Panc1 (cell line): ENCODE measurements around the gene THUMPD1.

ENCODE experiments used
- POLR2AphosphoS5 ChIP-seq: IDR thresholded peaks from 2 replicates; pipeline ENCODE4 v1.6.1; 2012; ENCODE audit warnings: mild to moderate bottlenecking, low read depth, low read length, moderate library complexity
- REST ChIP-seq, 2 experiments: IDR thresholded peaks; 2 replicates each; pipeline ENCODE4 v1.6.1; 2011 to 2012; ENCODE audit warnings: low read depth in 2 of 2, control low read depth in 1 of 2, low read length in 1 of 2, mild to moderate bottlenecking in 1 of 2, moderate library complexity in 1 of 2; ENCODE audit not compliant: insufficient read depth in 1 of 2
- SIN3A ChIP-seq: IDR thresholded peaks from 2 replicates; pipeline ENCODE4 v1.6.1; 2012; ENCODE audit warnings: low read depth, mild to moderate bottlenecking, low read length, moderate library complexity, borderline replicate concordance; ENCODE audit not compliant: insufficient read depth
- TF ChIP-seq, protein P1 (sequence below): fragments of 450-650 bp; IDR thresholded peaks from 2 replicates; pipeline ENCODE4 v1.5.1; 2017; ENCODE audit warnings: mild to moderate bottlenecking

DNA sequence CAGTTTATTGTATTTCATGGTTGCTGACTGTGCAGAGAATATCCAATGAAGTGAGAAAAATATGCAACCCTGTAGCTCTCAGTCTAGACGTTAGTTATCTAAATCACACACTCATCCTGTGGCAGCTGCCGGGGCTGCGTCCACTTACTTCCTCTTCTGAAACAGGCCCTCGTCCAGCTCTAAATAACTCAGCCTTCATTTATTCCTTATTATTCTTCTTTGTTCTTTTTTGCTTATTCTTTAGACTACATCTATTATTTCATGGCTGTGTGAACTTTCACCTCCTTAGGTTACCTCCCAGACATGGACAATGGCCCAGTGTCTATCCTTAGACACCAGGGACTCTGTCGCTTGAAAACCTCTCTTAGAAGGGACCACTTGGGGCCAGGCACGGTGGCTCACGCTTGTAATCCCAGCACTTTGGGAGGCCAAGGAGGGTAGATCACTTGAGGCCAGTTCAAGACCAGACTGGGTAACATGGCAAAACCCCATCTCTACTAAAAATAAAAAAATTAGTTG, 3.4 kb upstream of the THUMPD1 start:
- TF ChIP-seq POLR2AphosphoS5: no peak
- TF ChIP-seq, protein P1, sequence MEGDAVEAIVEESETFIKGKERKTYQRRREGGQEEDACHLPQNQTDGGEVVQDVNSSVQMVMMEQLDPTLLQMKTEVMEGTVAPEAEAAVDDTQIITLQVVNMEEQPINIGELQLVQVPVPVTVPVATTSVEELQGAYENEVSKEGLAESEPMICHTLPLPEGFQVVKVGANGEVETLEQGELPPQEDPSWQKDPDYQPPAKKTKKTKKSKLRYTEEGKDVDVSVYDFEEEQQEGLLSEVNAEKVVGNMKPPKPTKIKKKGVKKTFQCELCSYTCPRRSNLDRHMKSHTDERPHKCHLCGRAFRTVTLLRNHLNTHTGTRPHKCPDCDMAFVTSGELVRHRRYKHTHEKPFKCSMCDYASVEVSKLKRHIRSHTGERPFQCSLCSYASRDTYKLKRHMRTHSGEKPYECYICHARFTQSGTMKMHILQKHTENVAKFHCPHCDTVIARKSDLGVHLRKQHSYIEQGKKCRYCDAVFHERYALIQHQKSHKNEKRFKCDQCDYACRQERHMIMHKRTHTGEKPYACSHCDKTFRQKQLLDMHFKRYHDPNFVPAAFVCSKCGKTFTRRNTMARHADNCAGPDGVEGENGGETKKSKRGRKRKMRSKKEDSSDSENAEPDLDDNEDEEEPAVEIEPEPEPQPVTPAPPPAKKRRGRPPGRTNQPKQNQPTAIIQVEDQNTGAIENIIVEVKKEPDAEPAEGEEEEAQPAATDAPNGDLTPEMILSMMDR: no peak
- no peak for TF ChIP-seq SIN3A
- TF ChIP-seq REST (IDR thresholded peaks at IDR 0.05; ENCODE audit: insufficient read depth in 1 of 2, low read depth in 2 of 2, low read length in 1 of 2): no peak
